22Rv1 (cell line): Measurements from ENCODE around the gene IL1RAPL2.

Experiments used
- CTCF ChIP-seq: fragments of 450-650 bp; IDR thresholded peaks from 2 replicates; pipeline ENCODE4 v1.5.1; 2017; ENCODE audit warnings: mild to moderate bottlenecking
- ZFX ChIP-seq: fragments of 450-650 bp; IDR thresholded peaks from 2 replicates; pipeline ENCODE4 v1.6.1; 2017; ENCODE audit warnings: antibody characterized with exemption, borderline replicate concordance

GRCh38 chrX:105609530-105609929 lies 1043.5 kb downstream of the IL1RAPL2 start:
- TF ChIP-seq CTCF = no peak
- no peak for TF ChIP-seq ZFX
